Mesendoderm (in vitro differentiated cells): ENCODE results near the gene LTV1.

Experiments
- DNase-seq: peaks from one replicate; pipeline ENCODE4 v3.0.0; 2013
- H2AK5ac ChIP-seq: 2 replicates; pipeline ENCODE4 v1.6.1; 2013; ENCODE audit warnings: low read length, inconsistent platforms
- H2BK120ac ChIP-seq: 2 replicates; pipeline ENCODE4 v1.6.1; 2013; ENCODE audit warnings: low read depth, mild to moderate bottlenecking, low read length, moderate library complexity, mixed read lengths
- H2BK15ac ChIP-seq: replicated peaks from 2 replicates; pipeline ENCODE4 v1.6.1; 2013; ENCODE audit warnings: low read depth, mild to moderate bottlenecking, moderate library complexity
- H2BK5ac ChIP-seq: 2 replicates; pipeline ENCODE4 v1.6.1; 2013; ENCODE audit warnings: low read length, inconsistent platforms
- H3K18ac ChIP-seq: 2 replicates; pipeline ENCODE4 v1.6.1; 2013; ENCODE audit warnings: mild to moderate bottlenecking, low read length, mixed read lengths
- H3K23ac ChIP-seq: one replicate; pipeline ENCODE4 v1.6.1; 2013; ENCODE audit warnings: low read length
- H3K27ac ChIP-seq: 2 replicates; pipeline ENCODE4 v1.5.1; 2013; ENCODE audit warnings: low read depth, mild to moderate bottlenecking, inconsistent platforms, low read length, moderate library complexity
- H3K27me3 ChIP-seq: 2 replicates; pipeline ENCODE4 v1.6.1; 2013; ENCODE audit warnings: low read length, control low read depth, mild to moderate bottlenecking, inconsistent platforms; ENCODE audit not compliant: insufficient read depth, poor library complexity
- H3K36me3 ChIP-seq: 2 replicates; pipeline ENCODE4 v1.6.1; 2013; ENCODE audit warnings: low read length, inconsistent platforms; ENCODE audit not compliant: control insufficient read depth, insufficient read depth
- H3K4ac ChIP-seq: one replicate; pipeline ENCODE4 v1.6.1; 2013; ENCODE audit warnings: low read depth, mild to moderate bottlenecking, low read length, moderate library complexity
- H3K4me1 ChIP-seq: 2 replicates; pipeline ENCODE4 v1.6.1; 2013; ENCODE audit warnings: low read depth, low read length, inconsistent platforms; ENCODE audit not compliant: control insufficient read depth
- H3K4me2 ChIP-seq: 2 replicates; pipeline ENCODE4 v1.6.1; 2013; ENCODE audit warnings: low read length
- H3K4me3 ChIP-seq: 2 replicates; pipeline ENCODE4 v1.5.1; 2013; ENCODE audit warnings: mild to moderate bottlenecking, low read length
- H3K56ac ChIP-seq: one replicate; pipeline ENCODE4 v1.6.1; 2013; ENCODE audit warnings: low read length
- H3K79me1 ChIP-seq: 2 replicates; pipeline ENCODE4 v1.6.1; 2013; ENCODE audit warnings: low read length, inconsistent platforms
- H3K79me2 ChIP-seq: 2 replicates; pipeline ENCODE4 v1.6.1; 2013; ENCODE audit warnings: mild to moderate bottlenecking, low read length; ENCODE audit not compliant: control insufficient read depth, insufficient read depth
- H3K9ac ChIP-seq: 2 replicates; pipeline ENCODE4 v1.6.1; 2013; ENCODE audit warnings: low read length, inconsistent platforms
- H4K5ac ChIP-seq: one replicate; pipeline ENCODE4 v1.6.1; 2013; ENCODE audit warnings: low read length
- H4K8ac ChIP-seq: one replicate; pipeline ENCODE4 v1.6.1; 2013; ENCODE audit warnings: low read depth, mild to moderate bottlenecking, control low read depth, low read length, moderate library complexity
- WGBS: extraction: QIAGEN DNeasy Blood & Tissue Kit; methylation state at CpG from one replicate; pipeline ENCODE4 v1.1.7; 2013; ENCODE audit warnings: low lambda C conversion rate, missing lambda C conversion rate; ENCODE audit not compliant: insufficient coverage; ENCODE audit errors: extremely low coverage; 5-methylcytosine and 5-hydroxymethylcytosine counted together

The LTV1 gene

GRCh38 chr6:143838395-143838794 lies 4.7 kb upstream of the LTV1 start:
- no peak overlapping the region for H2BK15ac ChIP-seq
- no peak overlapping the region for H3K4me2 ChIP-seq
- no peak overlapping the region for H3K9ac ChIP-seq
- no peaks in the 10 kb centered on the region for H3K79me1 ChIP-seq
- H2BK5ac ChIP-seq = no peak overlapping the region
- H2BK120ac ChIP-seq = no peak overlapping the region
- no peak overlapping the region for H4K8ac ChIP-seq
- H3K4ac ChIP-seq = no peak overlapping the region
- no peaks in the 10 kb centered on the region for H3K36me3 ChIP-seq
- no peak overlapping the region for H2AK5ac ChIP-seq
- H3K27ac ChIP-seq = no peak overlapping the region
- no peak overlapping the region for H3K23ac ChIP-seq
- DNase-seq = no peak
- no peak overlapping the region for H4K5ac ChIP-seq
- H3K4me3 ChIP-seq = no peak overlapping the region
- H3K27me3 ChIP-seq = no peaks in the 10 kb centered on the region
- H3K56ac ChIP-seq = no peak overlapping the region
- H3K18ac ChIP-seq = no peak overlapping the region
- WGBS = no CpG with 5 or more reads among the region's 5 CpGs
- H3K79me2 ChIP-seq = peaks cover 3% of the 10 kb centered on the region
- H3K4me1 ChIP-seq = peaks cover 2% of the 10 kb centered on the region

GRCh38 chr6:143839196-143839595 lies 3.9 kb upstream of the LTV1 start:
- Histone ChIP-seq H2BK15ac (no peak overlapping the region), H3K4me1 (peaks cover 2% of the 10 kb centered on the region), H3K4ac (no peak overlapping the region), H2BK5ac (no peak overlapping the region), H3K27ac (no peak overlapping the region), H3K36me3 (no peaks in the 10 kb centered on the region), H3K4me2 (no peak overlapping the region), H3K56ac (no peak overlapping the region), H3K4me3 (no peak overlapping the region), H4K8ac (no peak overlapping the region), H3K23ac (no peak overlapping the region), H4K5ac (no peak overlapping the region), H3K27me3 (no peaks in the 10 kb centered on the region), H2BK120ac (no peak overlapping the region), H3K79me1 (peaks cover 3% of the 10 kb centered on the region), H3K79me2 (peaks cover 11% of the 10 kb centered on the region), H3K9ac (no peak overlapping the region), H3K18ac (no peak overlapping the region), H2AK5ac (no peak overlapping the region)
- no CpG with 5 or more reads among the region's 4 CpGs for WGBS
- DNase-seq = no peak

DNA sequence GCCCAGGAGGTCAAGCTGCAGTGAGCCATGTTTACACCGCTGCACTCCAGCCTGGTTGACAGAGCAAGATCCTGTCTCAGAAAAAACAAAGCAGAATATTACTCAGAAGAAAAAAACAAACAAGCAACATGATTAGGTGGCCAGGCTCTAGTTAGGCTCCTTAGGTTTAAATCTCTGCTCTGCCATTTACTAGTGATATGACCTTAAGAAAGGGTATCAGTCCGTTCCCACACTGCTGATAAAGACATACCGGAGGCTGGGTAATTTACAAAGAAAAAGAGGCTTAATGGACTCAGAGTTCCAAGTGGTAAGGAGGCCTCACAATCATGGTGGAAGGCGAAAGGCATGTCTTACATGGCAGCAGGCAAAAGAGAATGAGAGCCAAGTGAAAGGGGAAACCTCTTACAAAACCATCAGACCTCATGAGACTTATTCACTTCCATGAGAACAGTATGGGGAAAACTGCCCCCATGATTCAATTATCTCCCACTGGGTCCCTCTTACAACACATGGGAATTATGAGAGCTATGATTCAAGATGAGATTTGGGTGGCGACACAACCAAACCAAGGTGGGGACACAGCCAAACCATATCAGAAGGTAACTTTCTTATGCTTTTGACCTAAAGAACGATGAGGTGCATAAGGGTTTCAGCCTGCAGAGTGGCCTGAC lies 2.4 kb upstream of the LTV1 start:
- Histone ChIP-seq H3K9ac (no peak overlapping the region), H3K18ac (no peak overlapping the region), H4K5ac (no peak overlapping the region), H3K79me1 (peaks cover 6% of the 10 kb centered on the region), H3K4ac (no peak overlapping the region), H3K23ac (no peak overlapping the region), H2BK15ac (no peak overlapping the region), H3K79me2 (peaks cover 17% of the 10 kb centered on the region), H2AK5ac (no peak overlapping the region), H3K56ac (no peak overlapping the region), H2BK120ac (no peak overlapping the region), H3K4me2 (no peak overlapping the region), H3K4me3 (no peak overlapping the region), H4K8ac (no peak overlapping the region), H3K4me1 (peaks cover 2% of the 10 kb centered on the region), H3K36me3 (no peaks in the 10 kb centered on the region), H3K27me3 (no peaks in the 10 kb centered on the region), H3K27ac (no peak overlapping the region), H2BK5ac (no peak overlapping the region)
- no CpG with 5 or more reads among the region's 6 CpGs for WGBS
- no peak for DNase-seq

DNA sequence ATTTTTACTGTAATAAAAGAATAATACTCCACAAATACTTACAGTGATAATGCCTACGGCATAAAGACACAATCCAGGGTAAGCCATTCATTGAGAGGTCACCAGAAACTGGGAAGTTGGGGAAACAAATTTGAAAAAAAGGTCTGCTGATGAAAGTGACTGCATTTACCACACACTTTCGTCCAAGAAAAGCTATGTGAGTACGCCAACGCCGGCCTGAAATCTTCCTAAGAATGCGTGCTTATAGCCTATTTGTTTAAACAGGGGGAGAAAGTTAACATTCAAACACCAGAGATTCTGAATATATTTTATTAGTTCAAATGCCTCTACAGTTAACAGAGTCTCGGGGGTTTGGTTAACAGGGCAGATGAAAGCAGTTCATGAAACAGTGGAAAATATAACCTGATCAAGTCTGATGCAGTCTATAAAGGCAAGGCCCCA lies 657 bp upstream of the LTV1 start:
- H2BK15ac ChIP-seq = no peak overlapping the region
- H3K27me3 ChIP-seq = no peaks in the 10 kb centered on the region
- peak overlapping the region; percentile 95 for H3K56ac ChIP-seq
- H3K36me3 ChIP-seq = peaks cover 1% of the 10 kb centered on the region
- H3K27ac ChIP-seq = no peak overlapping the region
- H3K79me1 ChIP-seq = peaks cover 6% of the 10 kb centered on the region
- peak overlapping the region; percentile 89 for H4K8ac ChIP-seq
- no peak overlapping the region for H2BK5ac ChIP-seq
- no peak for DNase-seq
- peak overlapping the region; percentile 10 for H2BK120ac ChIP-seq
- peak overlapping the region; percentile 69 for H3K4me2 ChIP-seq
- peak overlapping the region; percentile 92 for H3K9ac ChIP-seq
- H3K4ac ChIP-seq = no peak overlapping the region
- H3K23ac ChIP-seq = no peak overlapping the region
- H3K4me3 ChIP-seq = peak overlapping the region; percentile 83
- peaks cover 2% of the 10 kb centered on the region for H3K4me1 ChIP-seq
- no peak overlapping the region for H4K5ac ChIP-seq
- H2AK5ac ChIP-seq = no peak overlapping the region
- H3K79me2 ChIP-seq = peaks cover 19% of the 10 kb centered on the region
- H3K18ac ChIP-seq = peak overlapping the region; percentile 35
- no CpG with 5 or more reads among the region's 7 CpGs for WGBS

- Histone ChIP-seq H3K9ac (peak overlapping the region; percentile 95), H4K5ac (no peak overlapping the region), H3K79me1 (peaks cover 12% of the 10 kb centered on the region), H3K4me3 (peak overlapping the region; percentile 89), H3K27ac (no peak overlapping the region), H3K56ac (peak overlapping the region; percentile 95), H3K23ac (no peak overlapping the region), H3K4me1 (peaks cover 2% of the 10 kb centered on the region), H2BK15ac (no peak overlapping the region), H3K36me3 (peaks cover 5% of the 10 kb centered on the region), H2BK120ac (no peak overlapping the region), H3K79me2 (peaks cover 19% of the 10 kb centered on the region), H3K27me3 (no peaks in the 10 kb centered on the region), H2AK5ac (no peak overlapping the region), H2BK5ac (no peak overlapping the region), H3K4ac (peak overlapping the region; percentile 65), H3K18ac (no peak overlapping the region), H3K4me2 (peak overlapping the region; percentile 86), H4K8ac (no peak overlapping the region)
- WGBS = no CpG with 5 or more reads among the region's 9 CpGs
- DNase-seq = no peak
Measured at GRCh38 chr6:143843677-143843999, 500 bp downstream of the LTV1 start.

DNA sequence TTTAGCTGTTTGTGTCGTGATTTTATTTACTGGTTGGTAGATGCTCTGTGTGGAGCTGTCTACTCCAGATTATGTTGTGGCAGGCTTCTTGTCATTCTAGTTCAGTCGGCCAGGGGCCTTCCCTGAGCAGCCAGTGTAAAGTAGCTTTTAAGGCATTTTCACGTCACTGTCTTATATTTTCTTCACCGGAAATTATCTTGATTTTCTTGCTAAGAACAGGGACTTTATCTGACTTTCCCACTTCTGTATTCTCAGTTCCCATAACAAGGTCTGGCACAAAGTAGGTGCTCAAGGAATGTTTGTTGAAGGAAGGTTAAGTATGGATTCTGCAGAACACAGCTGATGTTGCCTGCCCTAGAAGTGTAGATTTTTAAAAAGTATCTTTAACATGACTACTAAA lies 868 bp downstream of the LTV1 start:
- Histone ChIP-seq H3K4me2 (peak overlapping the region; percentile 86), H2AK5ac (no peak overlapping the region), H3K4ac (no peak overlapping the region), H3K79me1 (peaks cover 12% of the 10 kb centered on the region), H4K5ac (no peak overlapping the region), H3K27me3 (no peaks in the 10 kb centered on the region), H3K27ac (no peak overlapping the region), H4K8ac (no peak overlapping the region), H3K56ac (peak overlapping the region; percentile 95), H3K36me3 (peaks cover 5% of the 10 kb centered on the region), H3K79me2 (peaks cover 19% of the 10 kb centered on the region), H2BK120ac (no peak overlapping the region), H2BK5ac (no peak overlapping the region), H3K4me1 (peaks cover 2% of the 10 kb centered on the region), H3K9ac (peak overlapping the region; percentile 95), H3K4me3 (peak overlapping the region; percentile 89), H3K18ac (no peak overlapping the region), H2BK15ac (no peak overlapping the region), H3K23ac (no peak overlapping the region)
- no CpG with 5 or more reads among the region's 4 CpGs for WGBS
- DNase-seq = peak; percentile 6
